Esophagus squamous epithelium (tissue), 5 donors: Measurements from ENCODE around the gene ARL13B. TPM values are rescaled to one million over a fixed set of nuclear protein-coding genes. Genes with fewer than 3 reads are reported as not detected.

Experiments used
- DNase-seq: peaks from one replicate; lab custom pipeline; 2025; lab: John Stamatoyannopoulos, UW
- H3K27ac ChIP-seq, 4 donors: fragments of 200-600 bp; sonication (generic); one replicate each; pipeline ENCODE4 v1.5.1; 2016 to 2019; ENCODE audit warnings: mild to moderate bottlenecking in 1 of 4
- H3K27me3 ChIP-seq, 4 donors: fragments of 200-600 bp; sonication (generic); 1 replicate in 3 of 4; 2 replicates in 1 of 4; pipeline versions ENCODE4 v1.5.1 to v1.6.0; 2017 to 2021; ENCODE audit warnings: antibody characterized with exemption in 1 of 4
- H3K36me3 ChIP-seq, 3 donors: fragments of 200-600 bp; sonication (generic); one replicate each; pipeline ENCODE4 v1.5.1; 2016 to 2019
- H3K4me1 ChIP-seq, 3 donors: fragments of 200-600 bp; sonication (generic); one replicate each; pipeline ENCODE4 v1.5.1; 2017 to 2019
- H3K4me3 ChIP-seq, 4 donors: fragments of 200-600 bp; sonication (generic); 1 replicate in 3 of 4; 2 replicates in 1 of 4; pipeline ENCODE4 v1.5.1; 2016 to 2019; ENCODE audit warnings: mild to moderate bottlenecking in 2 of 4, moderate library complexity in 1 of 4
- H3K9me3 ChIP-seq, 3 donors: fragments of 200-600 bp; sonication (generic); one replicate each; pipeline ENCODE4 v1.5.1; 2016 to 2019
- CTCF ChIP-seq, 6 experiments: fragments of 450-650 bp in 4 of 6; fragments of 200-600 bp in 2 of 6; sonication (generic) in 2 of 6; IDR thresholded peaks; one replicate each; pipeline ENCODE4 v1.5.1; 2016 to 2019; ENCODE audit warnings: antibody characterized with exemption in 6 of 6, mild to moderate bottlenecking in 4 of 6, moderate library complexity in 4 of 6
- POLR2A ChIP-seq, 4 donors: fragments of 450-650 bp; IDR thresholded peaks; one replicate each; pipeline ENCODE4 v1.6.1; 2017; ENCODE audit warnings: antibody characterized with exemption in 4 of 4, mild to moderate bottlenecking in 4 of 4, moderate library complexity in 3 of 4
- WGBS, 2 donors: methylation state at CpG; one replicate each; pipeline ENCODE4 v1.1.5; 2018; 5-methylcytosine and 5-hydroxymethylcytosine counted together
- intact Hi-C: fragments of 100-400 bp; cut with DNase I; formaldehyde crosslinking; loops from one replicate; pipeline ENCODE4 v1.15.0; 2022
- total RNA-seq, 4 donors: library from RNA; depleted of rRNA; stranded (reverse); fragments of >200 nt; gene quantifications; one replicate each; pipeline ENCODE4 v1.1.0, GENCODE V29; 2016
- donor health status: DM: yes; HTN: yes; CAD: no.

Gene ARL13B
- total RNA-seq, 4 donors from 2014 or later, result 4.2 to 9.0 (median 6.4) TPM

GRCh38 chr3:94065122-94065521, 85.2 kb downstream of the ARL13B start:
- TF ChIP-seq CTCF (IDR thresholded peaks at IDR 0.05) (no peak), POLR2A (IDR thresholded peaks at IDR 0.05) (no peak)
- H3K27me3 ChIP-seq, result no peaks in the 10 kb centered on the region
- 39 to 50% methylated on average over 1 of the region's 1 CpG for WGBS, 2 donors
- intact Hi-C loops, result loop anchor here (10.0 kb wide), 1 partner anchor 60 kb away; no protein-coding TSS in a partner anchor
- H3K9me3 ChIP-seq, result no peaks in the 10 kb centered on the region
- no peak for DNase-seq
- H3K4me3 ChIP-seq, result no peak overlapping the region
- peaks cover 0 to 35% (median 21%) of the 10 kb centered on the region in 3 donors for H3K4me1 ChIP-seq
- no peak overlapping the region for H3K27ac ChIP-seq
- H3K36me3 ChIP-seq, result peaks cover 0 to 25% (median 0%) of the 10 kb centered on the region in 3 donors

- peaks cover 0 to 26% (median 0%) of the 10 kb centered on the region in 3 donors for H3K36me3 ChIP-seq
- no peak for DNase-seq
- H3K4me1 ChIP-seq, result peaks cover 0 to 35% (median 21%) of the 10 kb centered on the region in 3 donors
- no peak overlapping the region for H3K27ac ChIP-seq
- no peaks in the 10 kb centered on the region for H3K27me3 ChIP-seq
- TF ChIP-seq CTCF (IDR thresholded peaks at IDR 0.05), result no peak
- no peak for TF ChIP-seq POLR2A (IDR thresholded peaks at IDR 0.05)
- no peaks in the 10 kb centered on the region for H3K9me3 ChIP-seq
- H3K4me3 ChIP-seq, result no peak overlapping the region
- intact Hi-C loops, result loop anchor here (10.0 kb wide), 1 partner anchor 61 kb away; no protein-coding TSS in a partner anchor
- WGBS, 2 donors, result 77 to 80% methylated on average over 1 of the region's 1 CpG
Measured at GRCh38 chr3:94065819-94066480, 86.0 kb downstream of the ARL13B start.

- WGBS, 2 donors, result 77 to 79% methylated on average over 4 to 6 of the region's 6 CpGs
- intact Hi-C loops, result loop anchor here (10.0 kb wide), 1 partner anchor 62 kb away; no protein-coding TSS in a partner anchor
- Histone ChIP-seq H3K4me3 (no peak overlapping the region), H3K4me1 (peaks cover 0 to 33% (median 21%) of the 10 kb centered on the region in 3 donors), H3K27ac (no peak overlapping the region), H3K27me3 (no peaks in the 10 kb centered on the region), H3K9me3 (no peaks in the 10 kb centered on the region), H3K36me3 (peaks cover 0 to 31% (median 0%) of the 10 kb centered on the region in 3 donors)
- no peak for TF ChIP-seq CTCF (IDR thresholded peaks at IDR 0.05)
- TF ChIP-seq POLR2A (IDR thresholded peaks at IDR 0.05), result no peak
- DNase-seq, result no peak
Measured at GRCh38 chr3:94066506-94067500, 86.8 kb downstream of the ARL13B start.

GRCh38 chr3:94069194-94069813, 89.3 kb downstream of the ARL13B start:
- Histone ChIP-seq H3K9me3 (no peaks in the 10 kb centered on the region), H3K4me3 (no peak overlapping the region), H3K36me3 (peaks cover 0 to 46% (median 0%) of the 10 kb centered on the region in 3 donors), H3K4me1 (peaks cover 0 to 19% (median 13%) of the 10 kb centered on the region in 3 donors), H3K27ac (no peak overlapping the region), H3K27me3 (no peaks in the 10 kb centered on the region)
- intact Hi-C loops, result loop anchor here (10.0 kb wide), 1 partner anchor 65 kb away; no protein-coding TSS in a partner anchor
- TF ChIP-seq CTCF (IDR thresholded peaks at IDR 0.05) (peak; percentile 28 to 63 (median 47)), POLR2A (IDR thresholded peaks at IDR 0.05) (no peak)
- no peak for DNase-seq
- 46 to 52% methylated on average over 4 of the region's 4 CpGs for WGBS, 2 donors
